GM23338 (cell line): ENCODE results near the gene ANKRD17. TPM values are rescaled to one million over a fixed set of nuclear protein-coding genes. Genes with fewer than 3 reads are reported as not detected.

ENCODE experiments used
- ATAC-seq: fragments of 200-7000 bp; cut with Tn5 transposase; 3 replicates; pipeline ENCODE4 v1.9.1; 2020
- DNase-seq: peaks from one replicate; pipeline ENCODE4 v3.0.0-alpha.2; 2015; ENCODE audit warnings: low spot score
- H2AFZ ChIP-seq: fragments of 200-600 bp; sonication (generic); 2 replicates; pipeline ENCODE4 v1.8.0; 2016; ENCODE audit warnings: antibody characterized with exemption, mild to moderate bottlenecking, moderate library complexity
- H3F3A ChIP-seq: fragments of 200-600 bp; sonication (generic); replicated peaks from 2 replicates; pipeline ENCODE4 v1.8.0; 2017; ENCODE audit warnings: antibody characterized with exemption, mixed run types, low read depth
- H3K27ac ChIP-seq: fragments of 200-600 bp; sonication (generic); 2 replicates; pipeline ENCODE4 v1.6.1; 2016; ENCODE audit warnings: low read depth
- H3K27me3 ChIP-seq: fragments of 200-600 bp; sonication (generic); 2 replicates; pipeline ENCODE4 v1.8.0; 2016; ENCODE audit warnings: mild to moderate bottlenecking, mixed run types, moderate library complexity; ENCODE audit not compliant: insufficient read depth
- H3K36me3 ChIP-seq: fragments of 200-600 bp; sonication (generic); 2 replicates; pipeline ENCODE4 v1.8.0; 2016; ENCODE audit warnings: mild to moderate bottlenecking; ENCODE audit not compliant: insufficient read depth
- H3K4me1 ChIP-seq: fragments of 200-600 bp; sonication (generic); 2 replicates; pipeline ENCODE4 v1.8.0; 2016; ENCODE audit warnings: mild to moderate bottlenecking, moderate library complexity; ENCODE audit not compliant: insufficient read depth
- H3K4me2 ChIP-seq: fragments of 200-600 bp; sonication (generic); 2 replicates; pipeline ENCODE4 v1.7.1; 2017; ENCODE audit warnings: mixed run types
- H3K4me3 ChIP-seq: fragments of 200-600 bp; sonication (generic); 2 replicates; pipeline ENCODE4 v1.6.1; 2016; ENCODE audit warnings: mixed run types
- H3K79me2 ChIP-seq: fragments of 200-600 bp; sonication (generic); replicated peaks from 2 replicates; pipeline ENCODE4 v1.8.0; 2017; ENCODE audit warnings: mild to moderate bottlenecking; ENCODE audit not compliant: insufficient read depth
- H3K9me2 ChIP-seq: fragments of 200-600 bp; sonication (generic); 2 replicates; pipeline ENCODE4 v1.8.0; 2017; ENCODE audit not compliant: insufficient read depth
- H4K20me1 ChIP-seq: fragments of 200-600 bp; sonication (generic); replicated peaks from 2 replicates; pipeline ENCODE4 v1.8.0; 2017; ENCODE audit warnings: mild to moderate bottlenecking; ENCODE audit not compliant: insufficient read depth
- H3K27ac Mint-ChIP-seq: 2 replicates; pipeline ENCODE4 v1.8.0; 2020; ENCODE audit warnings: inconsistent platforms, mild to moderate bottlenecking, moderate library complexity, mixed read lengths
- H3K27me3 Mint-ChIP-seq: 3 replicates; pipeline ENCODE4 v1.8.0; 2022; ENCODE audit warnings: low read depth, mild to moderate bottlenecking, moderate library complexity, mixed read lengths, inconsistent platforms; ENCODE audit not compliant: insufficient read depth, poor library complexity
- H3K36me3 Mint-ChIP-seq: 3 replicates; pipeline ENCODE4 v1.8.0; 2021; ENCODE audit warnings: low read depth, mild to moderate bottlenecking, inconsistent platforms, moderate library complexity, mixed read lengths
- H3K4me1 Mint-ChIP-seq: 3 replicates; pipeline ENCODE4 v1.8.0; 2020; ENCODE audit warnings: mild to moderate bottlenecking, inconsistent platforms, mixed read lengths
- H3K4me3 Mint-ChIP-seq: 3 replicates; pipeline ENCODE4 v1.8.0; 2021; ENCODE audit warnings: moderate library complexity, mild to moderate bottlenecking, inconsistent platforms, mixed read lengths
- H3K9me3 Mint-ChIP-seq: 3 replicates; pipeline ENCODE4 v1.8.0; 2020; ENCODE audit warnings: moderate library complexity, mild to moderate bottlenecking, inconsistent platforms, mixed read lengths
- CREB1 ChIP-seq: fragments of 250-450 bp; sonication (Bioruptor Pico); IDR thresholded peaks from 2 replicates; pipeline ENCODE4 v1.5.0; 2020; ENCODE audit warnings: low read depth, mild to moderate bottlenecking, moderate library complexity
- EZH2 ChIP-seq: fragments of 200-600 bp; sonication (generic); IDR thresholded peaks from one replicate; pipeline ENCODE4 v1.8.0; 2017; ENCODE audit warnings: antibody characterized with exemption, mild to moderate bottlenecking, low read depth; ENCODE audit not compliant: unreplicated experiment
- EZH2phosphoT487 ChIP-seq: fragments of 200-600 bp; sonication (generic); IDR thresholded peaks from one replicate; pipeline ENCODE4 v1.8.1; 2018; ENCODE audit warnings: antibody characterized with exemption; ENCODE audit not compliant: unreplicated experiment
- JUNB ChIP-seq: IDR thresholded peaks from one replicate; pipeline ENCODE4 v1.6.1; 2016; ENCODE audit warnings: antibody characterized with exemption; ENCODE audit not compliant: unreplicated experiment
- NANOG ChIP-seq: IDR thresholded peaks from 2 replicates; pipeline ENCODE4 v1.6.1; 2016; ENCODE audit warnings: antibody characterized with exemption, borderline replicate concordance
- POLR2AphosphoS5 ChIP-seq: IDR thresholded peaks from 2 replicates; pipeline ENCODE4 v1.6.1; 2016; ENCODE audit warnings: antibody characterized with exemption, low read depth
- STAT1 ChIP-seq: IDR thresholded peaks from one replicate; pipeline ENCODE4 v1.6.1; 2016; ENCODE audit warnings: antibody characterized with exemption; ENCODE audit not compliant: unreplicated experiment
- ZNF114 ChIP-seq: fragments of 250-450 bp; sonication (Bioruptor Pico); IDR thresholded peaks from 2 replicates; pipeline ENCODE4 v1.5.0; 2020; ENCODE audit warnings: mild to moderate bottlenecking, moderate library complexity
- ZNF331 ChIP-seq: fragments of 250-450 bp; sonication (Bioruptor Pico); IDR thresholded peaks from 2 replicates; pipeline ENCODE4 v1.5.0; 2020; ENCODE audit warnings: low read depth, mild to moderate bottlenecking, moderate library complexity
- polyA plus RNA-seq: library from polyadenylated mRNA; unstranded; fragments of >200 nt; fragmentation: Nextera tagmentation; extraction: Ambion mirVana; gene quantifications from 2 replicates; pipeline ENCODE4 v1.2.1, GENCODE V29; 2016
- total RNA-seq: library from RNA; depleted of rRNA; stranded (reverse); fragments of >200 nt; shearing (Covaris generic); gene quantifications from 2 replicates; pipeline ENCODE4 v1.2.3, GENCODE V29; 2014
- TF ChIP-seq, protein P1 (sequence below), 2 experiments: fragments of 200-600 bp in 1 of 2; sonication (generic) in 1 of 2; conservative IDR thresholded peaks; 2 replicates each; pipeline versions ENCODE4 v1.5.1 to v1.6.1; 2016 to 2017; ENCODE audit warnings: antibody characterized with exemption in 2 of 2, low read depth in 2 of 2, mild to moderate bottlenecking in 2 of 2, moderate library complexity in 1 of 2
- TF ChIP-seq, protein P2 (sequence below): fragments of 250-450 bp; sonication (Bioruptor Pico); IDR thresholded peaks from 2 replicates; pipeline ENCODE4 v1.5.0; 2020; ENCODE audit warnings: mild to moderate bottlenecking, moderate library complexity
- TF ChIP-seq, protein P3 (sequence below): IDR thresholded peaks from 2 replicates; pipeline ENCODE4 v1.6.1; 2016; ENCODE audit warnings: antibody characterized with exemption
- TF ChIP-seq, protein P4 (sequence below): IDR thresholded peaks from one replicate; pipeline ENCODE4 v1.6.1; 2018; ENCODE audit warnings: antibody characterized with exemption; ENCODE audit not compliant: unreplicated experiment

Gene ANKRD17
- total and polyA plus RNA-seq, 2 experiments from 2014 or later: 41.9 to 85.3 TPM

DNA sequence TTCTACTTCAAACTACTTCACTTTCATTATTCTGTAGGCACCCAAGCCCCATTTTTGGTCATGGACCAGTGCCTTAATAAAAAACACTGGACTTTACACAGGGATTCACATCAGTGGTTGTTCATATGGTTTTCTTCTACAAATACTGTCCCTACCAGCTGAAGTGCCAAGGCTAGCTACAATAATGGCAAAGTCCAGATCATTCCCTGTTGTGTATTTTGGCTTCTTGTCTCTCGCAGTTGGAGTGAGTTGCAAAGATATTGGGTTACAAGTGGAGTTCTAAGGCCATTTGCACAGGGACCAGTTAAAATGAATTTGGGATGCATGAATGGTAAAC, 16.7 kb upstream of the ANKRD17 start:
- TF ChIP-seq ZNF114 (CRISPR knock-in tag) (no peak), NANOG (no peak), EZH2 (no peak), EZH2phosphoT487 (no peak), ZNF331 (CRISPR knock-in tag) (no peak), JUNB (no peak), CREB1 (CRISPR knock-in tag) (no peak), POLR2AphosphoS5 (no peak), STAT1 (no peak)
- TF ChIP-seq, protein P1, sequence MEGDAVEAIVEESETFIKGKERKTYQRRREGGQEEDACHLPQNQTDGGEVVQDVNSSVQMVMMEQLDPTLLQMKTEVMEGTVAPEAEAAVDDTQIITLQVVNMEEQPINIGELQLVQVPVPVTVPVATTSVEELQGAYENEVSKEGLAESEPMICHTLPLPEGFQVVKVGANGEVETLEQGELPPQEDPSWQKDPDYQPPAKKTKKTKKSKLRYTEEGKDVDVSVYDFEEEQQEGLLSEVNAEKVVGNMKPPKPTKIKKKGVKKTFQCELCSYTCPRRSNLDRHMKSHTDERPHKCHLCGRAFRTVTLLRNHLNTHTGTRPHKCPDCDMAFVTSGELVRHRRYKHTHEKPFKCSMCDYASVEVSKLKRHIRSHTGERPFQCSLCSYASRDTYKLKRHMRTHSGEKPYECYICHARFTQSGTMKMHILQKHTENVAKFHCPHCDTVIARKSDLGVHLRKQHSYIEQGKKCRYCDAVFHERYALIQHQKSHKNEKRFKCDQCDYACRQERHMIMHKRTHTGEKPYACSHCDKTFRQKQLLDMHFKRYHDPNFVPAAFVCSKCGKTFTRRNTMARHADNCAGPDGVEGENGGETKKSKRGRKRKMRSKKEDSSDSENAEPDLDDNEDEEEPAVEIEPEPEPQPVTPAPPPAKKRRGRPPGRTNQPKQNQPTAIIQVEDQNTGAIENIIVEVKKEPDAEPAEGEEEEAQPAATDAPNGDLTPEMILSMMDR (conservative IDR thresholded peaks at IDR 0.05; ENCODE audit: low read depth in 2 of 2): no peak
- TF ChIP-seq, protein P2, sequence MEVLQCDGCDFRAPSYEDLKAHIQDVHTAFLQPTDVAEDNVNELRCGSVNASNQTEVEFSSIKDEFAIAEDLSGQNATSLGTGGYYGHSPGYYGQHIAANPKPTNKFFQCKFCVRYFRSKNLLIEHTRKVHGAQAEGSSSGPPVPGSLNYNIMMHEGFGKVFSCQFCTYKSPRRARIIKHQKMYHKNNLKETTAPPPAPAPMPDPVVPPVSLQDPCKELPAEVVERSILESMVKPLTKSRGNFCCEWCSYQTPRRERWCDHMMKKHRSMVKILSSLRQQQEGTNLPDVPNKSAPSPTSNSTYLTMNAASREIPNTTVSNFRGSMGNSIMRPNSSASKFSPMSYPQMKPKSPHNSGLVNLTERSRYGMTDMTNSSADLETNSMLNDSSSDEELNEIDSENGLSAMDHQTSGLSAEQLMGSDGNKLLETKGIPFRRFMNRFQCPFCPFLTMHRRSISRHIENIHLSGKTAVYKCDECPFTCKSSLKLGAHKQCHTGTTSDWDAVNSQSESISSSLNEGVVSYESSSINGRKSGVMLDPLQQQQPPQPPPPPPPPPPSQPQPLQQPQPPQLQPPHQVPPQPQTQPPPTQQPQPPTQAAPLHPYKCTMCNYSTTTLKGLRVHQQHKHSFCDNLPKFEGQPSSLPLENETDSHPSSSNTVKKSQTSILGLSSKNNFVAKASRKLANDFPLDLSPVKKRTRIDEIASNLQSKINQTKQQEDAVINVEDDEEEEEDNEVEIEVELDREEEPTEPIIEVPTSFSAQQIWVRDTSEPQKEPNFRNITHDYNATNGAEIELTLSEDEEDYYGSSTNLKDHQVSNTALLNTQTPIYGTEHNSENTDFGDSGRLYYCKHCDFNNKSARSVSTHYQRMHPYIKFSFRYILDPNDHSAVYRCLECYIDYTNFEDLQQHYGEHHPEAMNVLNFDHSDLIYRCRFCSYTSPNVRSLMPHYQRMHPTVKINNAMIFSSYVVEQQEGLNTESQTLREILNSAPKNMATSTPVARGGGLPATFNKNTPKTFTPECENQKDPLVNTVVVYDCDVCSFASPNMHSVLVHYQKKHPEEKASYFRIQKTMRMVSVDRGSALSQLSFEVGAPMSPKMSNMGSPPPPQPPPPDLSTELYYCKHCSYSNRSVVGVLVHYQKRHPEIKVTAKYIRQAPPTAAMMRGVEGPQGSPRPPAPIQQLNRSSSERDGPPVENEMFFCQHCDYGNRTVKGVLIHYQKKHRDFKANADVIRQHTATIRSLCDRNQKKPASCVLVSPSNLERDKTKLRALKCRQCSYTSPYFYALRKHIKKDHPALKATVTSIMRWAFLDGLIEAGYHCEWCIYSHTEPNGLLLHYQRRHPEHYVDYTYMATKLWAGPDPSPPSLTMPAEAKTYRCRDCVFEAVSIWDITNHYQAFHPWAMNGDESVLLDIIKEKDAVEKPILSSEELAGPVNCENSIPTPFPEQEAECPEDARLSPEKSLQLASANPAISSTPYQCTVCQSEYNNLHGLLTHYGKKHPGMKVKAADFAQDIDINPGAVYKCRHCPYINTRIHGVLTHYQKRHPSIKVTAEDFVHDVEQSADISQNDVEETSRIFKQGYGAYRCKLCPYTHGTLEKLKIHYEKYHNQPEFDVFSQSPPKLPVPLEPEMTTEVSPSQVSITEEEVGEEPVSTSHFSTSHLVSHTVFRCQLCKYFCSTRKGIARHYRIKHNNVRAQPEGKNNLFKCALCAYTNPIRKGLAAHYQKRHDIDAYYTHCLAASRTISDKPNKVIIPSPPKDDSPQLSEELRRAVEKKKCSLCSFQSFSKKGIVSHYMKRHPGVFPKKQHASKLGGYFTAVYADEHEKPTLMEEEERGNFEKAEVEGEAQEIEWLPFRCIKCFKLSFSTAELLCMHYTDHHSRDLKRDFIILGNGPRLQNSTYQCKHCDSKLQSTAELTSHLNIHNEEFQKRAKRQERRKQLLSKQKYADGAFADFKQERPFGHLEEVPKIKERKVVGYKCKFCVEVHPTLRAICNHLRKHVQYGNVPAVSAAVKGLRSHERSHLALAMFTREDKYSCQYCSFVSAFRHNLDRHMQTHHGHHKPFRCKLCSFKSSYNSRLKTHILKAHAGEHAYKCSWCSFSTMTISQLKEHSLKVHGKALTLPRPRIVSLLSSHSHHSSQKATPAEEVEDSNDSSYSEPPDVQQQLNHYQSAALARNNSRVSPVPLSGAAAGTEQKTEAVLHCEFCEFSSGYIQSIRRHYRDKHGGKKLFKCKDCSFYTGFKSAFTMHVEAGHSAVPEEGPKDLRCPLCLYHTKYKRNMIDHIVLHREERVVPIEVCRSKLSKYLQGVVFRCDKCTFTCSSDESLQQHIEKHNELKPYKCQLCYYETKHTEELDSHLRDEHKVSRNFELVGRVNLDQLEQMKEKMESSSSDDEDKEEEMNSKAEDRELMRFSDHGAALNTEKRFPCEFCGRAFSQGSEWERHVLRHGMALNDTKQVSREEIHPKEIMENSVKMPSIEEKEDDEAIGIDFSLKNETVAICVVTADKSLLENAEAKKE (CRISPR knock-in tag): no peak
- TF ChIP-seq, protein P3, sequence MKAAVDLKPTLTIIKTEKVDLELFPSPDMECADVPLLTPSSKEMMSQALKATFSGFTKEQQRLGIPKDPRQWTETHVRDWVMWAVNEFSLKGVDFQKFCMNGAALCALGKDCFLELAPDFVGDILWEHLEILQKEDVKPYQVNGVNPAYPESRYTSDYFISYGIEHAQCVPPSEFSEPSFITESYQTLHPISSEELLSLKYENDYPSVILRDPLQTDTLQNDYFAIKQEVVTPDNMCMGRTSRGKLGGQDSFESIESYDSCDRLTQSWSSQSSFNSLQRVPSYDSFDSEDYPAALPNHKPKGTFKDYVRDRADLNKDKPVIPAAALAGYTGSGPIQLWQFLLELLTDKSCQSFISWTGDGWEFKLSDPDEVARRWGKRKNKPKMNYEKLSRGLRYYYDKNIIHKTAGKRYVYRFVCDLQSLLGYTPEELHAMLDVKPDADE: no peak
- TF ChIP-seq, protein P4, sequence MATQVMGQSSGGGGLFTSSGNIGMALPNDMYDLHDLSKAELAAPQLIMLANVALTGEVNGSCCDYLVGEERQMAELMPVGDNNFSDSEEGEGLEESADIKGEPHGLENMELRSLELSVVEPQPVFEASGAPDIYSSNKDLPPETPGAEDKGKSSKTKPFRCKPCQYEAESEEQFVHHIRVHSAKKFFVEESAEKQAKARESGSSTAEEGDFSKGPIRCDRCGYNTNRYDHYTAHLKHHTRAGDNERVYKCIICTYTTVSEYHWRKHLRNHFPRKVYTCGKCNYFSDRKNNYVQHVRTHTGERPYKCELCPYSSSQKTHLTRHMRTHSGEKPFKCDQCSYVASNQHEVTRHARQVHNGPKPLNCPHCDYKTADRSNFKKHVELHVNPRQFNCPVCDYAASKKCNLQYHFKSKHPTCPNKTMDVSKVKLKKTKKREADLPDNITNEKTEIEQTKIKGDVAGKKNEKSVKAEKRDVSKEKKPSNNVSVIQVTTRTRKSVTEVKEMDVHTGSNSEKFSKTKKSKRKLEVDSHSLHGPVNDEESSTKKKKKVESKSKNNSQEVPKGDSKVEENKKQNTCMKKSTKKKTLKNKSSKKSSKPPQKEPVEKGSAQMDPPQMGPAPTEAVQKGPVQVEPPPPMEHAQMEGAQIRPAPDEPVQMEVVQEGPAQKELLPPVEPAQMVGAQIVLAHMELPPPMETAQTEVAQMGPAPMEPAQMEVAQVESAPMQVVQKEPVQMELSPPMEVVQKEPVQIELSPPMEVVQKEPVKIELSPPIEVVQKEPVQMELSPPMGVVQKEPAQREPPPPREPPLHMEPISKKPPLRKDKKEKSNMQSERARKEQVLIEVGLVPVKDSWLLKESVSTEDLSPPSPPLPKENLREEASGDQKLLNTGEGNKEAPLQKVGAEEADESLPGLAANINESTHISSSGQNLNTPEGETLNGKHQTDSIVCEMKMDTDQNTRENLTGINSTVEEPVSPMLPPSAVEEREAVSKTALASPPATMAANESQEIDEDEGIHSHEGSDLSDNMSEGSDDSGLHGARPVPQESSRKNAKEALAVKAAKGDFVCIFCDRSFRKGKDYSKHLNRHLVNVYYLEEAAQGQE: no peak
- no peaks in the 10 kb centered on the region for H3K4me1 Mint-ChIP-seq
- no peaks in the 10 kb centered on the region for H3K36me3 ChIP-seq
- H3K4me2 ChIP-seq: no peak overlapping the region
- H3F3A ChIP-seq: no peaks in the 10 kb centered on the region
- no peaks in the 10 kb centered on the region for H3K4me1 ChIP-seq
- peaks cover 4% of the 10 kb centered on the region for H3K27me3 Mint-ChIP-seq
- H3K4me3 Mint-ChIP-seq: no peak overlapping the region
- H3K4me3 ChIP-seq: no peak overlapping the region
- no peak for DNase-seq
- ATAC-seq: no peak
- no peak overlapping the region for H2AFZ ChIP-seq
- H3K9me2 ChIP-seq: no peaks in the 10 kb centered on the region
- peaks cover 17% of the 10 kb centered on the region for H3K9me3 Mint-ChIP-seq
- H3K79me2 ChIP-seq: no peaks in the 10 kb centered on the region
- no peak overlapping the region for H3K27ac Mint-ChIP-seq
- no peaks in the 10 kb centered on the region for H3K27me3 ChIP-seq
- no peak overlapping the region for H3K27ac ChIP-seq
- peaks cover 14% of the 10 kb centered on the region for H3K36me3 Mint-ChIP-seq
- H4K20me1 ChIP-seq: no peaks in the 10 kb centered on the region
